ENCODE data around the gene OSBPL5. TPM values are rescaled to one million over a fixed set of nuclear protein-coding genes. Genes with fewer than 3 reads are reported as not detected.

The OSBPL5 gene
- total RNA-seq, 1 donor from 2014 or later, result 6.2 TPM

DNA sequence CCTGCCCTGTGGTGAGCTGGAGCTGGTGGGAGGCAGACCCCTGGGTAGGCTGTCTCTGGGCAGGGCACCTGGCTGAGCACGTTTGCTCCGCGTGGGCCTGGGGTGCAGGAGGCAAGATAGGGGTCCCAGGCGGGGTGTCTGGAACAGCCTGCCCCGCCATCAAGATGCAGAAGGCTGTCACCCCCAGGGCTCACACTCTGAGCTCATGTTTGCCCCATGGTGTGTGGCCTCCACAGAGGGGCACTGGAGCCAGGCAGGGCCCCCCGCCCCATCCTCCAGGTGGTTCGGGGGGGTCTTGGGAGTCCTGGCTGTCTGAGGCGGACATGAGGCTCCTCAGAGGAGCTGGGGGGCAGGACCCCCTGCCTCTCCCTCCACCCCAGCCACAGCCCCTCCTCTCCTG, 79.0 kb downstream of the OSBPL5 start:
- no peaks in the 10 kb centered on the region for H3K36me3 ChIP-seq
- peaks cover 3% of the 10 kb centered on the region for H3K4me1 Mint-ChIP-seq
- H3K27ac Mint-ChIP-seq, result no peak overlapping the region
- TF ChIP-seq EZH2 (IDR thresholded peaks at IDR 0.05), result no peak
- TF ChIP-seq, protein P1, sequence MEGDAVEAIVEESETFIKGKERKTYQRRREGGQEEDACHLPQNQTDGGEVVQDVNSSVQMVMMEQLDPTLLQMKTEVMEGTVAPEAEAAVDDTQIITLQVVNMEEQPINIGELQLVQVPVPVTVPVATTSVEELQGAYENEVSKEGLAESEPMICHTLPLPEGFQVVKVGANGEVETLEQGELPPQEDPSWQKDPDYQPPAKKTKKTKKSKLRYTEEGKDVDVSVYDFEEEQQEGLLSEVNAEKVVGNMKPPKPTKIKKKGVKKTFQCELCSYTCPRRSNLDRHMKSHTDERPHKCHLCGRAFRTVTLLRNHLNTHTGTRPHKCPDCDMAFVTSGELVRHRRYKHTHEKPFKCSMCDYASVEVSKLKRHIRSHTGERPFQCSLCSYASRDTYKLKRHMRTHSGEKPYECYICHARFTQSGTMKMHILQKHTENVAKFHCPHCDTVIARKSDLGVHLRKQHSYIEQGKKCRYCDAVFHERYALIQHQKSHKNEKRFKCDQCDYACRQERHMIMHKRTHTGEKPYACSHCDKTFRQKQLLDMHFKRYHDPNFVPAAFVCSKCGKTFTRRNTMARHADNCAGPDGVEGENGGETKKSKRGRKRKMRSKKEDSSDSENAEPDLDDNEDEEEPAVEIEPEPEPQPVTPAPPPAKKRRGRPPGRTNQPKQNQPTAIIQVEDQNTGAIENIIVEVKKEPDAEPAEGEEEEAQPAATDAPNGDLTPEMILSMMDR (IDR thresholded peaks at IDR 0.05), result no peak
- TF ChIP-seq EZH2phosphoT487 (IDR thresholded peaks at IDR 0.05), result no peak
- H3K36me3 Mint-ChIP-seq, result no peaks in the 10 kb centered on the region
- no peaks in the 10 kb centered on the region for H3K4me1 ChIP-seq
- no peak overlapping the region for H3K4me3 ChIP-seq
- no peak overlapping the region for H2AFZ ChIP-seq (replicated peaks)
- H3K79me2 ChIP-seq (ENCODE audit: low read depth), result no peaks in the 10 kb centered on the region
- H3K4me3 Mint-ChIP-seq, result no peak overlapping the region
- H3K27me3 Mint-ChIP-seq (ENCODE audit: insufficient read depth, low read depth), result peaks cover 15% of the 10 kb centered on the region
- no peak overlapping the region for H3K9ac ChIP-seq
- no peaks in the 10 kb centered on the region for H3K9me3 ChIP-seq (ENCODE audit: low read depth)
- H3K27me3 ChIP-seq, result no peaks in the 10 kb centered on the region
- DNase-seq (ENCODE audit: low spot score), result no peak
- H3K9me3 Mint-ChIP-seq, result no peaks in the 10 kb centered on the region
- no peak overlapping the region for H3K27ac ChIP-seq
- H3F3A ChIP-seq (ENCODE audit: low read depth), result no peaks in the 10 kb centered on the region
- no peaks in the 10 kb centered on the region for H4K20me1 ChIP-seq (ENCODE audit: low read depth)
- H3K4me2 ChIP-seq, result no peak overlapping the region

DNA sequence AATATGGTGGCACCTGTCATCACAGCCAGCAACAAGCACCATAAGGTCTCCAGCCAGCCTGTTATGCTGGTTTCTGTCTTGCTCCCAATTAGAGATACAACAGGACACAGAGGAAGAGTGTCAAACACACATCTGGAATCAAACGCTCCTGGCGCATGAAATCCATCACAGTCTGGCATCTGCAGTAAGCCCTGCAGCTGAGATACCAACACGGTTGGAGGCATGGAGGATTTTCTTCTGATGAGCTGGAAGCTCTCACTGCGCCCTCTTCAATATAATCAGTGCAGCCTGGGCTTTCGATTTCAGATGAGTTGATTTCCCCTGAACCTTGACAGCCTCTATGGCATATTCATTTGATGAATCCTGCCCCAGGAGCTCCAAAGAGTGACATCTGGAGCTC, 80.1 kb downstream of the OSBPL5 start:
- Histone ChIP-seq H4K20me1 (ENCODE audit: low read depth) (no peaks in the 10 kb centered on the region), H3K36me3 (no peaks in the 10 kb centered on the region), H2AFZ (replicated peaks) (no peak overlapping the region), H3K27me3 (no peaks in the 10 kb centered on the region), H3K79me2 (ENCODE audit: low read depth) (no peaks in the 10 kb centered on the region), H3K4me1 (no peaks in the 10 kb centered on the region), H3K4me2 (no peak overlapping the region), H3F3A (ENCODE audit: low read depth) (no peaks in the 10 kb centered on the region), H3K27ac (no peak overlapping the region), H3K9me3 (ENCODE audit: low read depth) (no peaks in the 10 kb centered on the region), H3K4me3 (no peak overlapping the region), H3K9ac (no peak overlapping the region)
- H3K27ac Mint-ChIP-seq, result no peak overlapping the region
- DNase-seq (ENCODE audit: low spot score), result no peak
- H3K4me1 Mint-ChIP-seq, result peaks cover 3% of the 10 kb centered on the region
- H3K4me3 Mint-ChIP-seq, result no peak overlapping the region
- H3K9me3 Mint-ChIP-seq, result no peaks in the 10 kb centered on the region
- TF ChIP-seq, protein P1 (IDR thresholded peaks at IDR 0.05), result no peak
- TF ChIP-seq EZH2phosphoT487 (IDR thresholded peaks at IDR 0.05) (no peak), EZH2 (IDR thresholded peaks at IDR 0.05) (no peak)
- no peaks in the 10 kb centered on the region for H3K36me3 Mint-ChIP-seq
- H3K27me3 Mint-ChIP-seq (ENCODE audit: insufficient read depth, low read depth), result peaks cover 17% of the 10 kb centered on the region

DNA sequence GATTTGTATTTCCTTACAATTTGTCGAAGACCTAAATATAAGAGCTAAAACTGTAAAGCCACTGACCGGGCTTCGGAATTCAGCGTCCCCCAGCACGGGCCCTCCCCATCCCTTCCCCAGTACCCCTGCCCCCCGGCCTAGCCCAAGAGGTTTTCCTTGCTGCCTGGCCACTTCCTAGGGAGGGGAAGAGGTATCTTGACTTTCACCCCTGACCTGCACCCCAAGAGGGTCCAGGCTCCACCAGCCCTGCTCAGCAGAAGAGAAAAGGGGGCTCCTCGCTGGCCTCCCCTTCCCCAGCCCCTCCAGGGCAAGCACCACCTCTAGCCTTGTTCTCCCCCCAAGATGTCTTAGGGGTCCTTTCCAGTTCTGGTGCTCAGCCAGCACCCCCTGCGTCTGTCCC, 81.8 kb downstream of the OSBPL5 start:
- Mint-ChIP-seq H3K27me3 (ENCODE audit: insufficient read depth, low read depth) (peaks cover 13% of the 10 kb centered on the region), H3K9me3 (no peaks in the 10 kb centered on the region)

More for the DNA sequence above, 81.8 kb downstream of the OSBPL5 start:
- no peak overlapping the region for H3K4me3 ChIP-seq
- H3K27me3 ChIP-seq, result no peaks in the 10 kb centered on the region
- H3K36me3 Mint-ChIP-seq, result no peaks in the 10 kb centered on the region
- no peaks in the 10 kb centered on the region for H3K79me2 ChIP-seq (ENCODE audit: low read depth)
- H3K4me1 ChIP-seq, result no peaks in the 10 kb centered on the region
- TF ChIP-seq, protein P1 (IDR thresholded peaks at IDR 0.05), result no peak
- TF ChIP-seq EZH2phosphoT487 (IDR thresholded peaks at IDR 0.05) (no peak), EZH2 (IDR thresholded peaks at IDR 0.05) (no peak)
- peaks cover 3% of the 10 kb centered on the region for H3K4me1 Mint-ChIP-seq
- H3K9ac ChIP-seq, result no peak overlapping the region
- no peaks in the 10 kb centered on the region for H3K36me3 ChIP-seq
- H2AFZ ChIP-seq (replicated peaks), result no peak overlapping the region
- no peak overlapping the region for H3K4me2 ChIP-seq
- no peak for DNase-seq (ENCODE audit: low spot score)
- H3F3A ChIP-seq (ENCODE audit: low read depth), result no peaks in the 10 kb centered on the region
- no peak overlapping the region for H3K27ac Mint-ChIP-seq
- H4K20me1 ChIP-seq (ENCODE audit: low read depth), result no peaks in the 10 kb centered on the region
- no peak overlapping the region for H3K4me3 Mint-ChIP-seq
- no peaks in the 10 kb centered on the region for H3K9me3 ChIP-seq (ENCODE audit: low read depth)
- H3K27ac ChIP-seq, result no peak overlapping the region
